Renal cortical epithelial cell (primary cell): ENCODE data around the gene SLC6A18. TPM values are rescaled to one million over a fixed set of nuclear protein-coding genes. Genes with fewer than 3 reads are reported as not detected.

Experiments used
- DNase-seq: peaks from one replicate; pipeline ENCODE4 v3.0.0-alpha.2; 2011; ENCODE audit warnings: low read depth
- total RNA-seq: library from RNA; depleted of rRNA; stranded (reverse); fragments of >200 nt; gene quantifications from 2 replicates; pipeline ENCODE4 v1.2.3, GENCODE V29; 2014

SLC6A18 gene
- total RNA-seq, 1 donor from 2014 or later, result not detected

- DNase-seq, result no peak
Observed at GRCh38 chr5:1203311-1203967, 21.7 kb upstream of the SLC6A18 start.

- no peak for DNase-seq
Observed at GRCh38 chr5:1203968-1204692, 21.1 kb upstream of the SLC6A18 start.

- DNase-seq, result peak; percentile 11
Observed at GRCh38 chr5:1204693-1205242, 20.4 kb upstream of the SLC6A18 start.

- DNase-seq, result no peak
Observed at GRCh38 chr5:1205255-1206180, 19.7 kb upstream of the SLC6A18 start.

- no peak for DNase-seq
Observed at GRCh38 chr5:1206521-1207412, 18.4 kb upstream of the SLC6A18 start.

- DNase-seq, result no peak
Observed at GRCh38 chr5:1207555-1207954, 17.6 kb upstream of the SLC6A18 start.

GRCh38 chr5:1208221-1208742, 16.9 kb upstream of the SLC6A18 start:
- no peak for DNase-seq

GRCh38 chr5:1208743-1209488, 16.3 kb upstream of the SLC6A18 start:
- peak; percentile 27 for DNase-seq

- no peak for DNase-seq
Observed at GRCh38 chr5:1209489-1209852, 15.7 kb upstream of the SLC6A18 start.

- DNase-seq, result no peak
Observed at GRCh38 chr5:1209896-1210776, 15.0 kb upstream of the SLC6A18 start.

GRCh38 chr5:1210832-1211251, 14.3 kb upstream of the SLC6A18 start:
- DNase-seq, result no peak

- DNase-seq, result no peak
Observed at GRCh38 chr5:1211701-1212100, 13.5 kb upstream of the SLC6A18 start.

GRCh38 chr5:1212271-1212670, 12.9 kb upstream of the SLC6A18 start:
- no peak for DNase-seq

GRCh38 chr5:1212881-1213280, 12.3 kb upstream of the SLC6A18 start:
- no peak for DNase-seq

- no peak for DNase-seq
Observed at GRCh38 chr5:1213508-1214162, 11.5 kb upstream of the SLC6A18 start.

- DNase-seq, result no peak
Observed at GRCh38 chr5:1214163-1214935, 10.8 kb upstream of the SLC6A18 start.

- DNase-seq, result no peak
Observed at GRCh38 chr5:1214936-1215220, 10.3 kb upstream of the SLC6A18 start.
